GM19324 (cell line): Measurements from ENCODE around the gene MYL5.
"Not testable (repeated sequence)": the region's sequence is repeated elsewhere in the genome, so short reads cannot be mapped to it uniquely, and the experiment has no call there.

ENCODE experiments used
- ATAC-seq: cut with Tn5 transposase; IDR thresholded peaks from one replicate; pipeline ENCODE4 v1.9.1; 2021; ENCODE audit warnings: mild to moderate bottlenecking, moderate library complexity; ENCODE audit not compliant: unreplicated experiment, low FRiP score

Gene MYL5

DNA sequence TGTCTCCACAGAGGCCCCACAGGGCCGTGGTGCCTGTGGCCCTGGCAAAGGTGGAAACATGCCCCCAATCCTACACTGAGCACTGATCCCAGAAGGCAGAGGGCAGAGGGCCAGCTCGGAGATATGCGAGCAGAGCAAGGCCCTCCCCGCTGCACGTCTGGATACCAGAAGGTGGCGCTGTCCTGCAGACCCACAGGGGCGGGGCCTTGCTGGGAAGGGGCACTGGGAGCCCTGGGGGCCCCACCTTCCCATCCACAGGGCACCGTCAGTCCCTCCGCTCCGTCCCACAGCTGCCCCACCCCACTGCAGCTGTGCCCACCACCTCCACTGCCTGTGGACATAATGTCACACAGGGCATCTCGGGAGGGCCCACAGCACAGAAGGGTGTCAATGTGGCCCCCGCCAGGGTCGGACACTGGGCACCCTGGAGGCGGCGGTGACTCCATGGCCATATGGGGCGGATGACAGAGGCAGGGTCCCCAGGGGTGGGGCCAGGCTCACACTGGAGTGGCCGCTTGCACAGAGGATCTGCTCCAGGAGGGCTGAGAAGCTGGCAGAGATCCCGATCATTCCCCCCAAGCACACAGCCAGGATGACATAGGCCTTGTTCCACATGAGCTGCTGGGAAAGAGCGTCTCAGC, 9.8 kb downstream of the MYL5 start:
- ATAC-seq: no peak

GRCh38 chr4:684623-685327, 10.4 kb downstream of the MYL5 start:
- no peak for ATAC-seq

- ATAC-seq: no peak
These were observed 11.5 kb downstream of the MYL5 start for GRCh38 chr4:685679-686412.

DNA sequence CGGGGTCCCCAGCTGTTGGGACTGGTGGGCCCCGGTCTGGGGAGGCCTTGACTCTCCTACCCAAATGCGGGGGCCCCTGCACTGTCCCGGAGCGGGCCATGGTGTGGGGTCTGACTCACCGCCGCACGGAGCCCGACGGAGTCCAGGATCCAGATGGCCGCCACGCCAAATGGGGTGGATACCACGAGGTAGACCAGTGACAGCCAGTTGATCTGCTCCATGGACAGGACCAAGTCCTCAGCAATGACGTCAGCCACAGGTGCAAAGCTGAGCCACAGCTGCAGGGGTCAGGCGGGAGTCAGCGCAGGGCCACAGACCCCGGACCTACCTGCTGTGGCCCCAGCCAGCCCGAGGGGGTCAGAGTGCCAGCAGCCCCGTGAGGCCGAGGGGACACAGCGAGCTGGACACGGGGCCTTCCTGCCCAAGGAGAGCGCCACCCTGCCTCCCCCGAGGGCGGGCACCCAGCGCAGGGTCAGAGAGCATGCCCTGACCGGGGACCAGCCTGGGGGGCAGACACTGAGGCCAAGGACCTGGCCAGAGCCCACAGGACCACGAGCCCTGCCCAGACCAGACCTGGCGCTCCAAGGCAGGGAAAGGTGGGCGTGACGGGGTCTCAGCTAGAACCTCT, 12.2 kb downstream of the MYL5 start:
- ATAC-seq: no peak

DNA sequence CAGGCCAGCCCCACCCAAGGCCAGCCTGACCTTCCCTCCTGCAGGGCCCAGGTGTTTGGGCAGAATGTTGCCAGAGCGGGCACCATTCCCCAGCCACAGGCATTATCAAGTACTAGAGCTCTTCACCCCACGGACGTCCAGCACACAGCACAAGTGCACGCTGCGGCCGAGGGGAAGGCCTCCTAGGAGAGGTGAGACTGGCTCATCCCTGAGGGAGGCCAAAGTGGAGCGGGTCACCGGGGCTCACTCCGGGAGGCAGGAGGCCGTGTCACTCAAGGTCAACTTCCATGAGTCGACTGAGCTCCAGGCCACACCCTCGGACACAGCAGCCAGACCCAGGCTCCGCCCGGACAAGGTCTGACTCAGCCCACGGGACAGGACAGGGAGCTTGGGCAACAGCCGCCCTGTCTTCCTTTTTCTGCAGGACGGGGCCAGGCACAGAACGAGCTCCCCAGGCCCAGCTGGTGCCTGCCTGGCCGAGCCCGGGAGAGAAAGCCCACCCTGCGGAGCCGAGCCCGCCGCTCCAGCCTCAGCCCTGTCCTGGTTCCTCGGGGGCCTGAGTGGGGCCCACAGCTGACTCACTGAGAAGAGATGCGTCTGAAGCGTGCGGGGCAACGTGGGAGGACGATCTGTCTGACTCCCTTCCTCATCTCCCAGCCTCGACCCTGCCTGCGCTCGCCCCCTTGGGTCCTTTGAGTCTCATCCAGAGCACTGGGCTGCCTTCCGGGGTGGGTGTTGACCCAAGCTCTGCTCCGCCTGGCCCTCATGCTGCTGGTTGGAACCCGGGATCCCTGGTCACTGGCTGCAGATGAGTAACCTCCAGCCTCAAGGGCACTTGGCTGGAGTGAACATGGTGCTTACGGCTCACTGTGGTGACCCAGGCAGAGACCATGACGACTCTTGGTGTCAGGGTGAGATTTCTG, 13.0 kb downstream of the MYL5 start:
- ATAC-seq: no peak

DNA sequence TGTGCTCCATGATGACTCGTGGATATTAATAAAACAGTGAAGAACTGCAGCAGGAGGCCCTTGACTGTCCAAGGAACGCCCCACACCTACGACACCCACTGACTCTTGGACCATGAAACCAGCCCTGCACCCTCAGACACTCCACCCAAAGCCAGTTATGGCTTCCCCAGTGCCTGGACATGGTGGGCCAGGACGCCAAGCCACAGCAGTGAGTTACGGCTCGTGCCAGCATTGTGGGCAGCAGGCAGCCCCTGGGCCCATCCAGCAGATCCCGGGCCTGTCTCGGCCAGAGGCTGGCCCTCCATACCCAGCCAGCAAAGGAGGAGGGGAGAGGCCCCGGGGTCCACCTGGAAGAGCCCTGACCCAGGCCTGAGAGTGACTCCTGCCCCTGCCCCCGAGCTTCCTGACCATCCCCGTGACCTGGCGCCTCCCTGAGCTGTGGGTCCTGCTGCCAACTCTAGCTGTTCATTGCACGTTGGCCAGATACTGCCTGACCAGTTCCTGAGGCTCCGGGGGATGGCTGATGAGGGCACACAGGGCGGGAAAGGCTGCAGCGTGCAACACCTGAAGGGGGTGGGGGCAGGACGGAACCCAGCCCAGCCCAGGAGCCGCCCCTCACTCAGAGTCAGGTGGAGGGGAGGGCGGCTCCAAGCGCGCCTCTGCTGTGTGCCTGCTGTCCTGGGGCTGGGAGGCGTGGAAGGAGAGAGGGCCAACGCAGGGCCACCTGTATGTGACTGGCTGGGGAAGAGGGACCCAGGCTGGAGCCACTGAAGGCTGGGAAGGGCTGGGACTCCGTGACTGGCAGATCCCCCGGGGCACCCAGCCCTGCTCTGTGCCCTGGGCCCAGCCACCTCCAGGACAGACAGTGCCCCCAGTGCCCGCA, 13.9 kb downstream of the MYL5 start:
- no peak for ATAC-seq

DNA sequence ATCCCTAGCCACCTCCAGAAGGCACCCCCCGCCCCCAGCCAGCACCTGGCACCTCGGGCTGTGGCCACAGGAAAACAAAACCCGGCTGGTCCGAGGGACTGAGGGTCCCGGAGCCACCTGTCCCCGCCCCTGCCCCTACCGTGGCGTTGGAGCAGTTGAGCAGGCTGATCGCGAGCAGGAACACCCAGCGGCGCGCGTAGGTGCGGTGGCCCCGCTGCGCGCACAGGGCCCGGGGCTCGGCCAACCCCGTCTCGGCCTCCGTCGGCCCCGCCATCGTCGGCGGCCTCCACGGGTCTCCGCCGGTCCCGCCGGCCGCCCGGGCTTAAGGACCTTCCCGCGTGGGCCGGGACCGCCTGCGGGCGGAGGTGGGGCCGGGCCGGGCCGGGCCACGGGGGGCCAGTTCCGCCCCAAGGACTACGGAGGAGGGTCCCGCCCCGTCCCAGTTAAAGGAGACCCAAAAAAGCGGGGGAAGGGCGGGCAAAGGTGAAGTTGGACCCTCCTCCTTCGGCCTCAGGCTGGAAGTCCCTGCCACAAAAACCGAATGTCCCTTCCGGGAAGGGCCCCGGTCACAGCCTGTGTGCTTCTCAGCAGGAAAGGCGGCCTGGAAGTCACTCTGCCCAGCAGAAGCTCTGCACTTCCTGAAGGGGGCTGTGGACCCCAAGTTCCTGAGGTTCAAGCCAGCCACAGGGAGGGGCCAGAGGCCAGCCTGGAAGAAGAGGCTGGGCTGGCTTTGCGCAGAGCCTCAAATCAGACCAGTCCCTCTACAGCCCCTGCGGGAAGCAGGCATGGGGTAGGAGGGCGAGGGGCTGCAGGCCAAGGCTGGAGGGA, 14.7 kb downstream of the MYL5 start, which contains the start of gene SLC49A3:
TSS of gene SLC49A3 (minus strand) at position 298 of the 828 bp plus-strand sequence. CDS start at position 274, 24 bp downstream.
- ATAC-seq: no peak

DNA sequence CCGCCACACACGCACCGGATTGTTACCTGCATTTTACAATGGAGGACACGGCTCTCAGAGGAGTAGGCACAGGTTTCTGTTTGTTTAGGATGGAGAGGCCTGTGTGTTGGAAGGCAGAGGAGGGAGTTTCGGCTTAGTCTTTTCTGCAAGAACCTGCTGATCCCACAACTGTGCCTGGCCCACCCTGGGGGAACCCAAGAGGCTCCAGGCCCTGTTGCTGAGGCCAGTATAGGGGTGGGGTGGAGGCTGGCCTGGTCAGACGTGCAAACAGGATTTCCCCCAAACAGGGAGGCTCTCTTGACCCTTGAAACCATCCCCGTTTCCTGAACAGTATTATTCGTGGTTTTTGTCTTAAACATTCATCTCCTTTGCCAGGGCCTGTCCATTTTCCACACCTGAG, 15.4 kb downstream of the MYL5 start:
- ATAC-seq: no peak

DNA sequence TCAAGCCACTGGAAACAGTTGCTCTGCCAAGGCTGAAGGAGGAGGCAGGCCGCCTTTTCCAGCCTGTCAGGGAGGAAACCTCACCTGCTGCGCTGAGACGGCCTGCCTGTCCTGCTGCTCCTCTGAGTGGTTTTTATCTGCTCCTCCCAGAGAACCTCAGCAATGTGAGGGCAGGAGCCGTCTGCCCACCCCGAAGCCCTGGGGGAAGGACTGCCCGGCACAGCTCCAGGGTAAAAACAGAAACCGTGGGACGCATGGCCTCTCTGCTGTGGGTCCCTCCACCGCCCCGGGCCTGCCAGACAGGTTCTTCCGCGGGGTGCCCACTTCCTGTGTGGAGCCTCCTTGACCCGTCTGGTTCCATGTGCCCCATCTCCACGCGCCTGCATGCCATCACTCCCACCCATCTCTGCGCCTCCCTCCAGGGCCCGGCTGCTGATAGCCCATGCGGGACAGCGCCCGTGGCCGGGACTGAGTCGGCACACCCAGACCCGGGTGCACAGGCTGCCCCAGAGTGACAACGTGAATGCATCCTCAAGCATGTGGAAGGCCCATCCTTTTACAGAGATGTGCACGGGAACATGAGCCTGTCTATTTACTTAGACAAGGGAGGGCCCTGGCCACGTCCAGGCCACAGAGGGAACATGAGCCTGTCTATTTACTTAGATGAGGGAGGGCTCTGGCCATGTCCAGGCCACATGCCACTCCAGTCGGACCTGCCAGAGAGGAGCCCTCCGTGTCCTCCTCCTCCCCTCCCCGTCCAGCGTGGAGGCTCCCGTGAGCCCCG, 18.6 kb downstream of the MYL5 start:
- no peak for ATAC-seq

GRCh38 chr4:694341-694940, 20.1 kb downstream of the MYL5 start:
- ATAC-seq: not testable (repeated sequence)

- no peak for ATAC-seq
These were observed 25.7 kb downstream of the MYL5 start for GRCh38 chr4:699816-700580.

- ATAC-seq: no peak
These were observed 26.4 kb downstream of the MYL5 start for GRCh38 chr4:700587-701264.

DNA sequence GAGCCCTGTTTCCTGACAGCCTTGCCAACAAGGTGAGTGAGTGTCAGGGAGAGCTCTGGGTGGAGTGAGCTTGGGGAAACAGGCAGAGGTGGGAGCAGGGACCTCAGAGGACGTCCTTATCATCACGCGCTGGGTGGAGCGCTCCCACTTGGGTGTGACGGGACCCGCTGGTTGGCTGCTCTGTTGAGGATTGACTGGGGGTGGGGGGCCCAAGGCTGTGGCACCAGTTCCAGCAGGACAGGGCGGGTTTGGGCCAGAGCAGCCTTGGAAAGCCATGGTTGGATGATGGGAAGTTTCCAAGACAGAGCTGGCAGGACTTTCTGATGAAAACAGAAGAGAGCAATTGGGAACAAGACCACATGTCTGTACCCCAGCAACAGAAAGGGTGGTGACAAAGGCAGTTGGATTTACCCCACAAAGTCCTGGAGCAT, 28.3 kb downstream of the MYL5 start:
- no peak for ATAC-seq

DNA sequence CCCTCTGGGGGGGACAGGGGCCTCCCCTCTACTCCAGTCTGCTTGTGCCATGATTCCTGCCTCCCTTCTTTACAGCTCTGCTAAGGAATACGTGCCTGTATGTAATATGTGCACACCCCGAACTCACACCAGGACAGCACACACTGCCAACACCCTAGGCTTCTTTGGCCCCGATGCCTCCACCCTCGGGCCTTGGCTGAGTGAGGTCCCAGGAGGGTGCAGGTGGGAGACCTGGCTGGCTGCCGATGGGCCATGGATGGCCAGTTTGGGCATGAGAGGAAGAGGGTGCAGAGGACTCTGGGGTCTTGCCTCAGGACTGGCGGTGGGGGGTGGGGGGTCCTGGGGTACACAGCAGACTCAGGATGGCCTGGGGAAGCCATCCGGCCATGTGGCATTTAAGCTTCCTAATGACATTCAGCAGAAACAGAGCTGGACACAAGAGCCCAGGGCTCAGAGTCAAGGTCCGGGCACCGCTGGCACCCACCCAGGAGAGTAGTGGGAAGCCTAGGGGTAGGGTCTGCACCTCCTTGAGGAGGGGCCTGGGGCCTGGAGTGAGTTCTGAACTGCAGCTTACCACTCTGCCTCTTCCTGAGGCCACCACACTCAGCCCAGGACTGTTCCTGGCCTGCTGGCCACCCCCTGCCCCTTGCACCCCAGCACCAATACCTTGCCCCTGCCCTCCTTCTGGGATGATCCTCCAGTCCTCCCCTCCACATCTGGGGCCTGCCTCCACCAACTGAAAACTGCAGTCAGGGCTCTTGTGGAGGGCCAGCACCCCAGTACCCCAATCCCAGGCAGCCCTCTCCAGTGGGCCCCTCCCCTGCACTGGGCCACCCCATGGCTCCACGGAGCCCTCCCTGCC, 29.2 kb downstream of the MYL5 start:
- ATAC-seq: no peak
